GM08714 (cell line): ENCODE results near the gene ANAPC7.
"Not testable (repeated sequence)": the region's sequence is repeated elsewhere in the genome, so short reads cannot be mapped to it uniquely, and the experiment has no call there.

Experiments used
- H3K4me3 ChIP-seq: fragments of 200-500 bp; sonication (Bioruptor generic); 2 replicates; pipeline ENCODE4 v1.5.1; 2014; ENCODE audit warnings: mild to moderate bottlenecking, low read length, inconsistent platforms
- ZNF274 ChIP-seq: IDR thresholded peaks from 2 replicates; pipeline ENCODE4 v1.6.1; 2012; ENCODE audit warnings: mild to moderate bottlenecking, low read depth, low read length

The ANAPC7 gene

GRCh38 chr12:110366321-110367142, 37.0 kb downstream of the ANAPC7 start:
- no peak for TF ChIP-seq ZNF274
- no peak overlapping the region for H3K4me3 ChIP-seq

GRCh38 chr12:110365489-110366320, 37.8 kb downstream of the ANAPC7 start:
- H3K4me3 ChIP-seq, result no peak overlapping the region
- no peak for TF ChIP-seq ZNF274

GRCh38 chr12:110361216-110361615, 42.3 kb downstream of the ANAPC7 start:
- H3K4me3 ChIP-seq, result no peak overlapping the region
- no peak for TF ChIP-seq ZNF274

GRCh38 chr12:110358384-110359097, 45.0 kb downstream of the ANAPC7 start:
- H3K4me3 ChIP-seq, result not testable (repeated sequence)

GRCh38 chr12:110355073-110355472, 48.4 kb downstream of the ANAPC7 start:
- H3K4me3 ChIP-seq, result no peak overlapping the region
- TF ChIP-seq ZNF274, result no peak

- no peak for TF ChIP-seq ZNF274
- no peak overlapping the region for H3K4me3 ChIP-seq
These were observed 49.2 kb downstream of the ANAPC7 start for GRCh38 chr12:110354172-110354780.

- H3K4me3 ChIP-seq, result no peak overlapping the region
- no peak for TF ChIP-seq ZNF274
These were observed 50.1 kb downstream of the ANAPC7 start for GRCh38 chr12:110353211-110353965.

- no peak overlapping the region for H3K4me3 ChIP-seq
- no peak for TF ChIP-seq ZNF274
These were observed 51.1 kb downstream of the ANAPC7 start for GRCh38 chr12:110352401-110352800.

- no peak for TF ChIP-seq ZNF274
- H3K4me3 ChIP-seq, result no peak overlapping the region
These were observed 52.4 kb downstream of the ANAPC7 start for GRCh38 chr12:110351119-110351518.

- TF ChIP-seq ZNF274, result no peak
- no peak overlapping the region for H3K4me3 ChIP-seq
These were observed 53.9 kb downstream of the ANAPC7 start for GRCh38 chr12:110349514-110350151.

- no peak for TF ChIP-seq ZNF274
- no peak overlapping the region for H3K4me3 ChIP-seq
These were observed 54.4 kb downstream of the ANAPC7 start for GRCh38 chr12:110349096-110349495.

GRCh38 chr12:110348431-110349059, 55.0 kb downstream of the ANAPC7 start:
- H3K4me3 ChIP-seq, result no peak overlapping the region
- no peak for TF ChIP-seq ZNF274
